SHP77 treated with DMSO at 0.1 percent for 48 hours (cell line): ENCODE measurements around the gene HYCC2.
"Not testable (repeated sequence)": the region's sequence is repeated elsewhere in the genome, so short reads cannot be mapped to it uniquely, and the experiment has no call there.

Source experiments
- DNase-seq: peaks from one replicate; lab custom pipeline; 2025; lab: John Stamatoyannopoulos, UW

Gene HYCC2

DNA sequence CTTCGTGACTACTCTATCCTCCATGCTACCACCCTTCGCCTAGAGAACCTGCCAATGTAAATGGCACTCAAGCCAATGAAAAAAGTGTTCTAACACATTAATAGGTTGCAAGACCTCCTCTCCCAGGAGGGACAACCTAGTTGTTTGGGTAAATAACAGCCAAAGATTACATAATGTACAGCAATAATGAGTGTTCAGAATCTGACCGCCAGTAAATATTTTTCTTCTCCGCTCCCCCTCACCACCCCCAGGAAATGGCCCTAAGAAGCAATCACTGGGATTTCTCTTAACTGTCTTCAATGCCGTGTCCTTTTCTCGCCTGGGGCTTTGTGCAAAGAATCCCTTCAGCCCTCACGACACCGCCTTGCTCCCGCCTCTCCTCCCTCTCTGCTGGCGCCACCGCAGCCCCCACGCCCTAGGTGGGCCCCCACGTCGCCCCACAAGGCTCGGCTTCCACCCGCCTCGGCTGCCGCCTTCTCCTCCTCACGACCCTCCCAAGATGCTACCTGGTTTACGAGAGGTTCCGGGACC lies 458 bp downstream of the HYCC2 start:
- DNase-seq, result no peak

DNA sequence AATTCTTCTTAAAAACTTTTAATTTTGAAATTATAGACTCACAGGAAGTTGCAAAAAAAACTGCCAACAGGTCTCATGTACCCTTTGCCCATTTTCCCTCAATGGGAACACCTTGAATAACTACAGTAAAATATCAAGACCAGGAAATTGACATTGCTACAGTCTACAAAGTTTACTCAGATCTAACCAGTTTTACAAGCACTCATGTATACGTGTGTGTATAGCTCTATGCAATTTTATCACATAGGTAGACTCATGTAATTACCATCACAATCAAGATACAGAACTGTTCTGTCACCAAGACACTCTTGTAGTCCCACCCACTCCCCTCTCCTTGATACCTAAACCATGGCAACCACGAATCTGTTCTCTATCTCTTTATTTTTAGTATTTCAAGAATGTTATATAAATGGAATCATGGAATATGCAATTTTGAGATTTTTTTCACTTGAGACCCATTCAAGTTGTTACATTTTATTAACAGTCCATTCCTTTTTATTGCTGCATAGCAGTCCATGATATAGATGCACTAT lies 6.6 kb downstream of the HYCC2 start:
- DNase-seq, result no peak

DNA sequence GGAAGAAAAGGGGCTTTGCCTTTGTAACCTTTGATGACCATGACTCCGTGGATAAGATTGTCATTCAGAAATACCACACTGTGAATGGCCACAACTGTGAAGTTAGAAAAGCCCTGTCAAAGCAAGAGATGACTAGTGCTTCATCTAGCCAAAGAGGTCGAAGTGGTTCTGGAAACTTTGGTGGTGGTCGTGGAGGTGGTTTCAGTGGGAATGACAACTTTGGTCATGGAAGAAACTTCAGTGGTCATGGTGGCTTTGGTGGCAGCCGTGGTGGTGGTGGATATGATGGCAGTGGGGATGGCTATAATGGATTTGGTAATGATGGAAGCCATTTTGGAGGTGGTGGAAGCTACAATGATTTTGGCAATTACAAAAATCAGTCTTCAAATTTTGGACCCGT lies 8.0 kb downstream of the HYCC2 start:
- DNase-seq, result not testable (repeated sequence)

DNA sequence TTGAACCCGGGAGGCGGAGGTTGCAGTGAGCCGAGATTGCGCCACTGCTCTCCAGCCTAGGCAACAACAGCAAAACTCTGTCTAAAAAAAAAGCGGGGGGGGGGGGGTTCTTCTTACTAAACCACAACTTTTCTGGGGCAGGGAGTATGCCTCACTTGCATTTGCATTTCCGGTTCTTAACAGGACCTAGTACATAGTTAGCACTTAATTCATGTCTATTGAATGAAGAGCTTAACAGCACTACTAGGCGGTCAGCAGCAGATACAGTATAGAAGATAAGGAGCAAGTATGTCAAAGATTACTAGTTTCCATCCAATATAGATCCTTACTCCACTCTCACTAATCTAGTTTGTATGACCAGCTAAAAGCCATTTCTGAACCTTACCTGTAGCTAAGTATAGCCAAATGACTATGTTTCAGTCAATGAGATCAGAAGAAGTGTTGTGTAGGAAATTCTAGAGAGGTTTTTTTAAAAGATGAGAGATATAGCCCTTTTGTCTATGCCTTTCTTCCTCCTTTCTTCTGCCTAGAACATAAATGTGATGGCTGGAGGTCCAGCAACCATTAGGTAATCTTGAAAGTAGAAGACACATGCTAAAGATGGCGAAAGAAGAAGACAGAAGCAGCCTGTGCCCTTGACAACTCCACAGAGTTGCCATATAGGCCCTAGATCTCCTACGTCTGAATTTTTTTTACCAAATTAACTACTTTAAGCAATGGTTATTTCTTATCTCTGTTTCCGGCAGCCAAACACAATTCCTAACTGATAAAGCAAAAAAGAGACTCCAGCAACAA lies 11.3 kb downstream of the HYCC2 start:
- DNase-seq, result no peak

DNA sequence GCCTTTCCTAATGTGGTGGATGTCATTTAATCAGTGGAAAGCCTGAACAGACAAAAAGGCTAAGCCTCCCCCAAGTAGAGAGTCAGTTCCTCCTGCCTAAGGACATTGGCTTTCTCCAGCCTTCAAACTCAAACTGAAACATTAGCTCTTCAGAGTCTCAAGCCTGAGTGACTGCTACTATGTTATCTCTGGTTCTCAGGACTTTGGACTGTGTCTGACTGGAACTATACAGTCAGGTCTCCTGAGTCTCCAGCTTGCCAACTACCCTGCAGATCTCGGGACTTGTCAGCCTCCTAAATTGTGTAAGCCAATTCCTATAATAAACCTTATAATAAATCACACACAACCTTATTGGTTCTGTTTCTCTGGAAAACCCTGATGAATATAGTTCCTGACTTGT lies 12.6 kb downstream of the HYCC2 start:
- DNase-seq, result no peak

DNA sequence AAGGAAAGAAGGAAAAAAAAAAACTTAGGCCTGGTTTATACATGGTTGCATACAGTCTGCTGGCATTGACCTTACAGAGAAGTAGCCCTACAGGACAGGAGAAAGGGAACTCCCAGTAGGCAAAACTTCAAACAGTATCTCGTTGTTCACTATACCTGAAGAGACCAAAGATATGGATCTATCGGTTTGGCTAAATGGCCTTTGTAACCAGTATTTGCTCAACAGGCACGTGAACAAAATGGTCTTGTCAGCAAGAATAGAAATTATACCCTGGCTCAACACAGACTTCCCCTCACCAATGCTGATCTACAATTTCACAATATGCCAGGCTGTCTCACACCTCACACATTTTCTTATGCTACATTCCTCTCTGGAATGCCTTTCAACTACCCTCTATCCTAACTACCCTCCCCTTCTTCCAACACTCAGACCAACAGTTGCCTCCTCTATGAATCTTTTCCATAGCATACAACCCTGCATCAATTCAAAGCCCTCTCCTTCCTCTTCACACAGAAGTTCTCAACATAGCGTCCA lies 13.7 kb downstream of the HYCC2 start:
- DNase-seq, result no peak

DNA sequence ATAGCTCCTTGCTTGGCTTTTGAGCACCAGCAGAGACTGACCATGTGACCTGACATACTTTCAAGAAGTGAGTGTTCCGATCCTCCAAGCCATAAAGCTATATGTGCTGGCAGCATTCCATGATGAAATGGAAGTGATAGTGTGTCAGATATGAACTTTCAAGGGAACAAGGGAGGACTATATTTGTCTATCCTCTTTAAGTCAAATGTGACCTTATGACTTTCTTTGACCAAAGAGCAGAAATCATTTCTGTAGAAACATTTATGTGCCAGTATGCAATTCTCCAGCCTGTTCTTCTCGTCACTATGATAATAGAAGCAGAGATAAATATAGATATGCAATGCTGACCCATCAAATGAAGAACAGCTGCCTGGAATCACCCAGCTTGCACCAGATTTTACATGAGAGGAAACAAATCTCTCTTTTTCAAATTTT lies 14.4 kb downstream of the HYCC2 start:
- no peak for DNase-seq

DNA sequence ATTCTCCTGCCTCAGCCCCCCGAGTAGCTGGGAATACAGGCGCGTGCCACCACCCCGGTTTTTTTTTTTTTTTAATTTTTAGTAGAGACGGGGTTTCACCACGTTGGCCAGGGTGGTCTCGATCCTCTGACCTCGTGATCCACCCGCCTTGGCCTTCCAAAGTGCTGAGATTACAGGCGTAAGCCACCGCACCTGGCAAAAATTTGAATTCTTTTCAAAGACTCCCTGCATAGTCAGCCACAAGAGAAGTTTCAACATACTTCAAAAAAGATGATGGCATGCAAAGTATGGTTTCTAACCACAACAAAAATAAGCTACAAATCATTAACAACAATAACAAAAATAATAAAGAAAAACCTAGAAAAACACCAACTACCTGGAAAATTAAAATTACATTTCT lies 22.0 kb downstream of the HYCC2 start:
- DNase-seq, result no peak

DNA sequence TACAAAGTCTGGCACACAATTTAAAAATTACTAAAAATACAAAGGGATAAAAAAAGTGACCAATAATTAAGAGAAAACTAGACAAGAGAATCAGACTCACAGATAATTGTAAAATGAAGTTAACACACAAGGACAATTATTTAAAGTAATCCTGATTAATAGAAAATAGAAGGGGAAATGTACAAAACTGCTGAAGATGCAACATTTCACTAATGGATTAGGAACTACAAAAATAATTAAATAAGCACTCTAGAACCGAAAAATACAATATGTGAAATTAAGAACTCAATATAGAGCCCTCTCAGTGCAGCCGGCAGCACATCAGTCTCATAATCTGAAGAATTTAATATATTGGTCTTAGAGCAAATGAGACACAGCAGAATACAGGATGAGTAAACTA lies 24.6 kb downstream of the HYCC2 start:
- no peak for DNase-seq

DNA sequence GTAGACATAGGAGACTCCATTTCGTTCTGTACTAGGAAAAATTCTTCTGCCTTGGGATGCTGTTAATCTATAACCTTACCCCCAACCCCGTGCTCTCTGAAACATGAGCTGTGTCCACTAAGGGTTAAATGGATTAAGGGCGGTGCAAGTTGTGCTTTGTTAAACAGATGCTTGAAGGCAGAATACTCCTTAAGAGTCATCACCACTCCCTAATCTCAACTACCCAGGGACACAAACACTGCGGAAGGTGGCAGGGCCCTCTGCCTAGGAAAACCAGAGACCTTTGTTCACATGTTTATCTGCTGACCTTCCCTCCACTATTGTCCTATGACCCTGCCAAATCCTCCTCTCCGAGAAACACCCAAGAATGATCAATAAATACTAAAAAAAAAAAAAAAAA lies 28.4 kb downstream of the HYCC2 start:
- not testable (repeated sequence) for DNase-seq

DNA sequence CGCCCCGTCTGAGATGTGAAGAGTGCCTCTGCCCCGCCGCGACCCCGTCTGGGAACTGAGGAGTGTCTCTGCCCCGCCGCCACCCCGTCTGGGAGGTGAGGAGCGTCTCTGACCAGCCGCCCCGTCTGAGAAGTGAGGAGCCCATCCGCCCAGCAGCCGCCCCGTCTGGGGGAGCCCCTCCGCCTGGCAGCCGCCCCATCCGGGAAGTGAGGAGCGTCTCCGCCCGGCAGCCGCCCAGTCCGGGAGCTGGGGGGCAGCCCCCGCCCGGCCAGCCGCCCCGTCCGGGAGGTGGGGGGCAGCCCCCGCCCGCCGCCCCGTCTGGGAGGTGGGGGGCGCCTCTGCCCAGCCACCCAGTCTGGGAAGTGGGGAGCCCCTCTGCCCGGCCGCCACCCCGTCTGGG lies 29.0 kb downstream of the HYCC2 start:
- DNase-seq, result not testable (repeated sequence)

DNA sequence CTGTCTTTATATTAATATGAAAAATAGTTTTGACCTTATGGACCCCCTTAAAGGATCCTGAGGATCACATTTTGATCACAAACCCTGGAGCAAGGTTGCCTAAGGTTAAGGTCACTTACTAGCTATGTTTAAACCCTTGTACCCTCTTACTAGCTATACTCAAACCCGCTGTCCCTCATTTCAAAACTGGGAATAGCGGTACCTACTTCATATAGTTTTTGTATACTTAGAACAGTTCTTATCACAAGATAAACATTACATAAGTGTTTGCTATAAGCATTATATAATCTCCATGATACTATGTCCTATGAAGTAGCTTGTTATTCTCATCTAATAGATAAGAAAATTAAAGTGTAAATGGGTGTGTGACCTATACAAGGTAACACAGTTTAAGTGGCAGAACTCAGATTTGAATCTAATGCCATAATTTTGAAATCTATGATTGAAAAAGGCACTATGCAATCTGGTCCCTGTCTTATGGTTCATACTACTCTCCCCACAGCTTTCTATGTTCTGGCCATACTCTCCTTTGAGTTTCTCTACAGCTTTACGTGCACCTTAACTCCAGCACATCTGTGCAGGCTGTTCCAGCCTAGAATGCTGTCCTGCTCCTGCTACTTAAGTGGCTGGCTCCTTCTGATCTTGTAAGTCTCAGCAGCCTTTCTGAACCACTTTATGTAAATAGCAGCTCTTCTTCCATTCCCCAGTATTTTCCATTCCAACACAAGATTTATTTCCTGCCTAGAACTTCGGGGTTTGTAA lies 30.4 kb downstream of the HYCC2 start:
- DNase-seq, result no peak

DNA sequence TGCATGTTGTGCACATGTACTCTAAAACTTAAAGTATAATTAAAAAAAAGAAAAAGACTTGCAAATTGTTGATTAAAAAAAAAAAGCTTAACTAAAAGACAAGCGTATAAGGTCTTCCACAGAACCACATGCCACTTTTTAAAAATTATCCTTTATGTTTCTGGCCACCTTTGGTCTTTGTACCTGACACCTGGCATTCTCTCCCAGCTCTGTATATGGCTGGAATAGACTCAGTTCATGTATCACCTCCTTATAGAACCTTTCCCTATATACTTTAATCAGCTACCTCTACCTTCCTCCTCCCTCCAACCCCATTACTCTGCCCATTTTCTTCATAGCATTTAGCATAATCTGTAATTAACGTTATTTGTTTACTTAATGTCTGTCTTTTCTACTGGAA lies 32.6 kb downstream of the HYCC2 start:
- no peak for DNase-seq

DNA sequence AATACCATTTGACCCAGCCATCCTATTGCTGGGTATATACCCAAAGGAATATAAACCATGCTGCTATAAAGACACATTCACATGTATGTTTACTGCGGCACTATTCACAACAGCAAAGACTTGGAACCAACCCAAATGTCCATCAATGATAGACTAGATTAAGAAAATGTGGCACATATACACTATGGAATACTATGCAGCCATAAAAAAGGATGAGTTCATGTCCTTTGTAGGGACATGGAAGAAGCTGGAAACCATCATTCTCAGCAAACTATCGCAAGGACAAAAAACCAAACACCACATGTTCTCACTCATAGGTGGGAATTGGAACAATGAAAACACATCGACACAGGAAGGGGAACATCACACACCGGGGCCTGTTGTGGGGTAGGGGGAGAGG lies 33.1 kb downstream of the HYCC2 start:
- DNase-seq, result not testable (repeated sequence)

DNA sequence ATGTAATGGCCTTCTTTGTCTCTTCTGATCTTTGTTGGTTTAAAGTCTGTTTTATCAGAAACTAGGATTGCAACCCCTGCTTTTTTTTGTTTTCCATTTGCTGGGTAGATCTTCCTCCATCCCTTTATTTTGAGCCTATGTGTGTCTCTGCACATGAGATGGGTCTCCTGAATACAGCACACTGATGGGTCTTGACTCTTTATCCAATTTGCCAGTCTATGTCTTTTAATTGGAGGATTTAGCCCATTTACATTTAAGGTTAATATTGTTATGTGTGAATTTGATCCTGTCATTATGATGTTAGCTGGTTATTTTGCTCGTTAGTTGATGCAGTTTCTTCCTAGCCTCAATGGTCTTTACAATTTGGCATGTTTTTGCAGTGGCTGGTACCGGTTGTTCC lies 37.1 kb downstream of the HYCC2 start:
- not testable (repeated sequence) for DNase-seq

DNA sequence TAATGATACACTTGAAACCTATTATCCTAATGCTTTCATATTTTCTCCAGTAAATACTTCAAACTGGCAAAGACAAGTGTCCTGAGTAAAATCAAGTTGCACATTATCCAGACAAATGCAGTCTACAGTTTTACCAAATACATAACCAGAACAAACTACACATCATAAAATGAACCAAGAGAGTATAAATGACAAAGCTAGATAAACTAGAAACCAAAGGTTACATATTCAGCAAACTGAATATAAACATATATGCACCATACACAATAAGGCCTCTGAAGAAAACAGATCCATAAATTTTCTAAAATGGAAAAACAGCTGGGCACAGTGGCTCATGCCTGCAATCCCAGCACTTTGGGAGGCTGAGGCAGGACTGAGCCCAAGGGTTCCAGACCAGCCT lies 47.0 kb downstream of the HYCC2 start:
- no peak for DNase-seq

DNA sequence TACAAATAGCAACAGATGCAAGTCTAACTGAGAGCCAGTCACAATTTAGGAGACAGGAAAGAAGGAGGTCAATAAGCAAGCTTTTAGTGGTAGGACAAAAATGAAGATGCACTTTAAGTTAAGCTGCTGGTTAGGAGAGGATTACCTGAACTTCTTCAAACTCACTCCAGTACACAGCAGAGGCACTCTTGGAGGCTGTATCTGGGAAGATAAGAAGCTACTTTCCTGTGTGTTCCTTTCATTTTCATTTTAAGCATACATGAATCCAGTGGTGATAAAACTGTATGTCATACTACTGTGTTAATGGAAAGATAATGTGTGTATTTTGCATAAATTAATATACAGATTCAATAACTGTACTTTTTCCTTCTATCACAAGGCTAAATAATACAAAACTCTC lies 49.6 kb downstream of the HYCC2 start:
- DNase-seq, result no peak
